Erythroblast (primary cell): ENCODE data around the gene TAF3.

ENCODE experiments used
- DNase-seq, 2 experiments: peaks; one replicate each; lab custom pipeline; 2025; lab: John Stamatoyannopoulos, UW
- GATA1 ChIP-seq: IDR thresholded peaks from 2 replicates; pipeline ENCODE4 v1.6.1; 2011; ENCODE audit warnings: low read depth, mild to moderate bottlenecking, control low read depth, low read length, moderate library complexity
- POLR2A ChIP-seq: IDR thresholded peaks from 2 replicates; pipeline ENCODE4 v1.6.1; 2011; ENCODE audit warnings: mild to moderate bottlenecking, low read length

TAF3 gene

GRCh38 chr10:8051851-8052257 lies 233.5 kb downstream of the TAF3 start:
- TF ChIP-seq GATA1 (no peak), POLR2A (no peak)
- no peak for DNase-seq

- DNase-seq = peak in 1 of 2 experiments; percentile 18
- TF ChIP-seq GATA1 = no peak
- TF ChIP-seq POLR2A = no peak
These were observed 234.1 kb downstream of the TAF3 start for GRCh38 chr10:8052341-8052955.

- TF ChIP-seq POLR2A = no peak
- TF ChIP-seq GATA1 = no peak
- DNase-seq = peak in 1 of 2 experiments; percentile 43
These were observed 234.7 kb downstream of the TAF3 start for GRCh38 chr10:8052956-8053445.

GRCh38 chr10:8053446-8054243 lies 235.3 kb downstream of the TAF3 start:
- peak; percentile 89 to 93 for DNase-seq
- TF ChIP-seq POLR2A (no peak), GATA1 (no peak)

DNA sequence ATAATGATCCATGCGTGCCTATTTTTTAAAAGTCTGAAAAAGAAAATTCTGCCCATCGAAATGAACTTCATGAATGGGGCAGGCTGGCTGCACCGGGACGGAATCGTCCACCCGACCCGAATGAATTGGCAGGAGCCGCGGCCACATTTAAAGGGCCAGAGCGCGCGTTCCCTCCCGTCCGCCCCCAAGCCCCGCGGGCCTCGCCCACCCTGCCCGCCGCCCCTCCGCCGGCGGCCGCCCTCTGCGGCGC lies 235.9 kb downstream of the TAF3 start:
- DNase-seq = no peak
- TF ChIP-seq GATA1 (no peak), POLR2A (no peak)

- DNase-seq = peak; percentile 45 to 52
- TF ChIP-seq POLR2A (no peak), GATA1 (no peak)
These were observed 236.4 kb downstream of the TAF3 start, which contains the start of gene GATA3 for GRCh38 chr10:8054494-8055407. Gene GATA3, plus strand, starts transcription at chr10:8054688. Its CDS starts 968 bp downstream, at chr10:8055656.

- DNase-seq = no peak
- TF ChIP-seq GATA1 (no peak), POLR2A (no peak)
These were observed 237.4 kb downstream of the TAF3 start for GRCh38 chr10:8055420-8056349.

- no peak for DNase-seq
- TF ChIP-seq GATA1 (no peak), POLR2A (no peak)
These were observed 238.1 kb downstream of the TAF3 start for GRCh38 chr10:8056378-8056777.

DNA sequence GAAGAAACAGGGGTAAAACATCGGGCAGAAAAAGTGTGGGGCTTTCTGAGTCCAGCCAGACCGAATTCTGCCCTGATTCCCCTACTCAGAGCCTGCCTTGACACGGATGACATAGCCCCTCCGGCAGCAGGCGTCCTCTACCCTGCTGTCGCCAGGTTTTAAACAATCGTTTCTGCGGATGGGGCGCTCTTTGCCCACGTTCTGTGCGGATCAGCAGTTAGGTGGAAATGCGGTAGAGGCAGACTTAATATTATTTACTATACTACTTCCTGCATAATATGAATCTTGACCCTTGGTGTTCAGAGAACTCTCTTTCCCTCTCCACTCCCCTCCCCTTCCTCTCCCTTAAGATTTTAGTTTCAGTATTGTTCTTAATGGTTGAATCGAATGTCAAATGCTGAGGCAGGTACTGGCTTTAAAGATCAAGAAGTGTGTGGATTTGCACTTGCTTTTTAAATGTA lies 238.6 kb downstream of the TAF3 start:
- no peak for DNase-seq

DNA sequence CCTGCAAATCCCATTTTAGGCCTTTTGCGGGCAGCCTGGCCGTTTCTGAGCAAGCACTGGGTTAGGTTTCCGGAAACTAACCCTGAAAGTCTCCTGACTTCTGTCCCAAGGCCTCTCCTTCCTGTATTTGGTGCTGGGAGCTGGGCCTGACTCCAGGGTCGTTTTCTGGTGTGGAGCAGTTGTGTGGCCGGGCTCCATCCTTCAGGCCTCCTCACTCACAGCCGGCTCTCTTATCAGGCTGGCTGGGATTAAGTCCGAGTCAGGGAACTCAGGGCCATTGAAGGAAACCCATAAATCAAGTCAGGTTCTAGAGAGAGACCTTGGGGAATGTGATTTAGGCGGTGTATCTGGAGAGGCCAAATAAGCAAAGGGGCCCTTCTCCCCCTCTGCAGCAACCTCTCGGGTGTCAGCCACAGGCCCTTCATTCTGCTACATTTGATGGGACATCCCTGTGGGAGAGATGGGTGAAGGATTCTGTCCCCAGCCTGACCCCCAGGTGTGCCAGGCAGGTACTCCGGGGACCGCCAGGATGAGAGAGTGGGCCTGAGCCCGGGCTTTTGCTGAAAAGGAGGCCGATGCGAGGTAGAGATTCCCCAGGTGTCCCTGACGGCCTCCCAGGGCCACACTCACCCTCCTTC lies 239.4 kb downstream of the TAF3 start:
- TF ChIP-seq POLR2A (no peak), GATA1 (no peak)
- no peak for DNase-seq

More for the DNA sequence above, 238.6 kb downstream of the TAF3 start:
- no peak for TF ChIP-seq POLR2A
- TF ChIP-seq GATA1 = no peak

DNA sequence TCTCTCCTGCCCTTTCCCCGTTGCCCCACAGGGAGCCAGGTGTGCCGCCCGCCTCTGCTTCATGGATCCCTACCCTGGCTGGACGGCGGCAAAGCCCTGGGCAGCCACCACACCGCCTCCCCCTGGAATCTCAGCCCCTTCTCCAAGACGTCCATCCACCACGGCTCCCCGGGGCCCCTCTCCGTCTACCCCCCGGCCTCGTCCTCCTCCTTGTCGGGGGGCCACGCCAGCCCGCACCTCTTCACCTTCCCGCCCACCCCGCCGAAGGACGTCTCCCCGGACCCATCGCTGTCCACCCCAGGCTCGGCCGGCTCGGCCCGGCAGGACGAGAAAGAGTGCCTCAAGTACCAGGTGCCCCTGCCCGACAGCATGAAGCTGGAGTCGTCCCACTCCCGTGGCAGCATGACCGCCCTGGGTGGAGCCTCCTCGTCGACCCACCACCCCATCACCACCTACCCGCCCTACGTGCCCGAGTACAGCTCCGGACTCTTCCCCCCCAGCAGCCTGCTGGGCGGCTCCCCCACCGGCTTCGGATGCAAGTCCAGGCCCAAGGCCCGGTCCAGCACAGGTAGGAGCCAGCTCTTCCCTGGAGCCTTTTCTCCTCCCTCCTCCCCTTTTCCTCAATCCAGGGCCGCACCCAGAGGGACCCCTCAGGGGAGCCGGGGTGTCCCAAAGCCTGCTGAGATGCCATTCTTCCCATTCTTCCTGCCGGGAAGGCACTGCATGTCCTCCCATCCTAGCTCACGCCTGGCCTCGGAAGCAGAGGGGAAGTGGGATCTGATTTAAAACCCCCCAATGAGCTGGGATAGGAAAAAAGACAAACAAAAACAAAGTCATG lies 240.2 kb downstream of the TAF3 start:
- no peak for DNase-seq
- TF ChIP-seq POLR2A (no peak), GATA1 (no peak)
